OCI-LY7 (cell line): ENCODE data around the gene NCOA7. TPM values are rescaled to one million over a fixed set of nuclear protein-coding genes. Genes with fewer than 3 reads are reported as not detected.
"Not testable (repeated sequence)": the region's sequence is repeated elsewhere in the genome, so short reads cannot be mapped to it uniquely, and the experiment has no call there.

ENCODE experiments used
- BruUV-seq: library from RNA; stranded (reverse); fragments of 400-500 nt; replicated peaks from 2 replicates; lab custom pipeline; 2021; lab: Mats Ljungman, UMichigan
- CTCF ChIA-PET: fragments of 300-600 bp; sonication (Branson Sonifier 250); formaldehyde crosslinking; loops from one replicate; lab custom pipeline; 2022; ENCODE audit warnings: antibody characterized with exemption; ENCODE audit not compliant: unreplicated experiment; lab: Charles Lee
- POLR2A ChIA-PET: fragments of 300-600 bp; sonication (Branson Sonifier 250); formaldehyde crosslinking; loops from one replicate; lab custom pipeline; 2022; ENCODE audit warnings: antibody characterized with exemption; lab: Charles Lee
- DNase-seq: peaks from one replicate; pipeline ENCODE4 v3.0.0-alpha.2; 2015; ENCODE audit warnings: low spot score
- H2AFZ ChIP-seq: fragments of 200-600 bp; sonication (generic), shearing (Covaris generic); 2 replicates; pipeline ENCODE4 v1.6.1; 2014; ENCODE audit warnings: mild to moderate bottlenecking, antibody characterized with exemption, low read length, moderate library complexity
- H3K27ac ChIP-seq: fragments of 200-600 bp; sonication (generic); 2 replicates; pipeline ENCODE4 v1.5.1; 2014; ENCODE audit warnings: mixed run types, low read depth, mild to moderate bottlenecking, moderate library complexity, low read length, inconsistent platforms; ENCODE audit not compliant: poor library complexity, severe bottlenecking
- H3K36me3 ChIP-seq: fragments of 200-600 bp; sonication (generic); 2 replicates; pipeline ENCODE4 v1.6.1; 2014; ENCODE audit warnings: mild to moderate bottlenecking, antibody characterized with exemption, low read length, moderate library complexity, mixed read lengths; ENCODE audit not compliant: insufficient read depth
- H3K4me1 ChIP-seq: fragments of 200-600 bp; sonication (generic); 2 replicates; pipeline ENCODE4 v1.5.1; 2014; ENCODE audit warnings: mild to moderate bottlenecking, low read length; ENCODE audit not compliant: insufficient read depth, poor library complexity, severe bottlenecking
- H3K4me2 ChIP-seq: fragments of 200-600 bp; sonication (generic); 2 replicates; pipeline ENCODE4 v1.6.1; 2014; ENCODE audit warnings: mild to moderate bottlenecking, low read length
- H3K4me3 ChIP-seq: fragments of 200-600 bp; sonication (generic); 2 replicates; pipeline ENCODE4 v1.5.1; 2014; ENCODE audit warnings: mild to moderate bottlenecking, low read depth, low read length; ENCODE audit not compliant: poor library complexity, severe bottlenecking
- H3K79me2 ChIP-seq: fragments of 200-600 bp; sonication (generic); 2 replicates; pipeline ENCODE4 v1.6.1; 2016; ENCODE audit warnings: low read depth, mild to moderate bottlenecking, low read length, moderate library complexity, mixed read lengths; ENCODE audit not compliant: insufficient read depth
- H3K9me2 ChIP-seq: fragments of 200-600 bp; sonication (generic); 2 replicates; pipeline ENCODE4 v1.6.1; 2016; ENCODE audit warnings: mild to moderate bottlenecking, low read length, mixed read lengths; ENCODE audit not compliant: insufficient read depth
- H3K9me3 ChIP-seq: fragments of 200-600 bp; sonication (generic); 2 replicates; pipeline ENCODE4 v1.6.1; 2014; ENCODE audit warnings: mild to moderate bottlenecking, mixed run types, low read length, mixed read lengths
- H4K20me1 ChIP-seq: fragments of 200-600 bp; sonication (generic); 2 replicates; pipeline ENCODE4 v1.6.1; 2014; ENCODE audit warnings: mild to moderate bottlenecking, antibody characterized with exemption, low read length, moderate library complexity, mixed read lengths; ENCODE audit not compliant: insufficient read depth
- CTCF ChIP-seq: fragments of 200-600 bp; sonication (generic); conservative IDR thresholded peaks from 2 replicates; pipeline ENCODE4 v1.5.1; 2014; ENCODE audit warnings: mild to moderate bottlenecking, antibody characterized with exemption, low read length, moderate library complexity, mixed read lengths
- EZH2phosphoT487 ChIP-seq: fragments of 200-600 bp; sonication (generic); IDR thresholded peaks from 2 replicates; pipeline ENCODE4 v1.6.1; 2018; ENCODE audit warnings: low read depth, borderline replicate concordance, mild to moderate bottlenecking, mixed run types, antibody characterized with exemption, low read length, moderate library complexity, mixed read lengths
- intact Hi-C: fragments of 100-400 bp; cut with micrococcal nuclease; formaldehyde crosslinking; loops from one replicate; pipeline ENCODE4 v1.10.0; 2022; ENCODE audit not compliant: unreplicated experiment
- total RNA-seq, 2 experiments: library from RNA; depleted of rRNA in 1 of 2; stranded (reverse); fragments of >200 nt in 1 of 2; shearing (Covaris generic) in 1 of 2; gene quantifications; 2 replicates each; pipeline ENCODE4 v1.2.3, GENCODE V29; 2014 to 2022

Gene NCOA7
- total RNA-seq, 2 experiments from 2014 or later, result 14.8 to 52.2 TPM

- no peak for DNase-seq
- ChIA-PET POLR2A (no interaction called here), CTCF (no interaction called here)
- Histone ChIP-seq H3K9me3 (no peaks in the 10 kb centered on the region), H3K4me3 (no peak overlapping the region), H3K79me2 (no peaks in the 10 kb centered on the region), H4K20me1 (no peaks in the 10 kb centered on the region), H3K27ac (no peak overlapping the region), H2AFZ (no peak overlapping the region), H3K4me1 (no peaks in the 10 kb centered on the region), H3K4me2 (no peak overlapping the region), H3K9me2 (no peaks in the 10 kb centered on the region), H3K36me3 (no peaks in the 10 kb centered on the region)
- BruUV-seq, result no TSS peak
- intact Hi-C loops, result no loop called here
- TF ChIP-seq EZH2phosphoT487, result no peak
These were observed 159.5 kb downstream of the NCOA7 start for GRCh38 chr6:125950293-125950692.

- BruUV-seq, CTCF ChIA-PET, H4K20me1 ChIP-seq, intact Hi-C loops, H3K79me2 ChIP-seq, H3K4me3 ChIP-seq, H3K9me3 ChIP-seq, H3K36me3 ChIP-seq, H3K4me1 ChIP-seq, H2AFZ ChIP-seq, DNase-seq, H3K27ac ChIP-seq, H3K9me2 ChIP-seq, H3K4me2 ChIP-seq: not testable (repeated sequence)
- POLR2A ChIA-PET, result interaction anchor here (0.6 to 1.2 kb wide), 3 partner anchors 36 to 776 kb away, joined by 3 to 5 read pairs (median 4); partner anchors contain the start of gene TRMT11
These were observed 160.0 kb downstream of the NCOA7 start for GRCh38 chr6:125950716-125951115.

- H3K27ac ChIP-seq, result no peak overlapping the region
- TF ChIP-seq CTCF (no peak), EZH2phosphoT487 (no peak)
- no peak overlapping the region for H2AFZ ChIP-seq
- DNase-seq, result no peak
- H3K79me2 ChIP-seq, result no peaks in the 10 kb centered on the region
- no peaks in the 10 kb centered on the region for H3K36me3 ChIP-seq
- no peak overlapping the region for H3K4me3 ChIP-seq
- no peaks in the 10 kb centered on the region for H3K9me3 ChIP-seq
- intact Hi-C loops, result no loop called here
- ChIA-PET CTCF (interaction anchor here (0.6 to 1.6 kb wide), 2 partner anchors 45 to 160 kb away, joined by 3 read pairs; no protein-coding TSS in a partner anchor), POLR2A (interaction anchor here (0.5 to 1.4 kb wide), 7 partner anchors 12 to 777 kb away, joined by 3 to 5 read pairs (median 4); partner anchors contain the start of genes NCOA7 and TRMT11)
- H3K9me2 ChIP-seq, result no peaks in the 10 kb centered on the region
- H4K20me1 ChIP-seq, result no peaks in the 10 kb centered on the region
- H3K4me2 ChIP-seq, result no peak overlapping the region
- H3K4me1 ChIP-seq, result peaks cover 8% of the 10 kb centered on the region
- no TSS peak for BruUV-seq
These were observed 160.6 kb downstream of the NCOA7 start for GRCh38 chr6:125951323-125951722.
